Suprapubic skin (tissue), 4 donors: Measurements from ENCODE around the gene KLF7.

ENCODE experiments used
- CTCF ChIP-seq, 2 donors: fragments of 200-600 bp in 1 of 2; fragments of 450-650 bp in 1 of 2; sonication (generic) in 1 of 2; IDR thresholded peaks; one replicate each; pipeline ENCODE4 v1.5.1; 2016 to 2019; ENCODE audit warnings: antibody characterized with exemption in 2 of 2, mild to moderate bottlenecking in 1 of 2, moderate library complexity in 1 of 2
- EP300 ChIP-seq: sonication (generic); formaldehyde crosslinking; IDR thresholded peaks from one replicate; pipeline ENCODE4 v1.6.1; 2017; ENCODE audit warnings: antibody characterized with exemption
- POLR2A ChIP-seq, 2 donors: fragments of 450-650 bp; IDR thresholded peaks; one replicate each; pipeline ENCODE4 v1.6.1; 2017; ENCODE audit warnings: antibody characterized with exemption in 2 of 2, mild to moderate bottlenecking in 2 of 2, moderate library complexity in 2 of 2
- POLR2AphosphoS5 ChIP-seq, 3 donors: sonication (generic); formaldehyde crosslinking; IDR thresholded peaks; one replicate each; pipeline ENCODE4 v1.6.1; 2017; ENCODE audit warnings: antibody characterized with exemption in 3 of 3

DNA sequence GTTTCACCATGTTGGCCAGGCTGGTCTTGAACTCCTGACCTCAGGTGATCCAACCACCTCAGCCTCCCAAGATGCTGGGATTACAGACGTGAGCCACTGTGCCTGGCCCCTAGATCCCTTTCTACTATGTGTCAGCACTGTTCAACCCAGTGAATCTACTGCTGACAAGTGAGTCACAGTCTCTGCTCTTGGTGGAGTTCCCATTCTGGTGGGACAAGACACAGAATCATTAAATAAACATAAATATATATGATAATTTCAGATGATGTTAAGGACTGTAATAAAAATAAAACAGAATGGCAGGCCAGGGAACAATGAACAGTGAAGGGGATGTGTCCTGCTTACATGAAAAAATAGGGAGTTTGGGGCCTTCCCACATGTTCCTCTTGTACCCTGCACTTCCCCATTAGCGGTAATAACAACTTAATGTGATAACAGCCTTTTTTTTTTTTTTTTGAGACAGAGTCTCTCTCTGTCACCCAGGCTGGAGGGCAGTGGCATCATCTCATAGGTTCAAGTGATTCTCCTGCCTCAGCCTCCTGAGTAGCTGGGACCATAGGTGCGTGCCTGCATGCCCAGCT is 114.3 kb downstream of the KLF7 start:
- TF ChIP-seq CTCF (IDR thresholded peaks at IDR 0.05) (no peak), POLR2A (IDR thresholded peaks at IDR 0.05) (no peak), POLR2AphosphoS5 (IDR thresholded peaks at IDR 0.05) (no peak), EP300 (no peak)
